Measurements from ENCODE around the gene FGF3.

- TF ChIP-seq CTCF (IDR thresholded peaks at IDR 0.05), result no peak
- no peak for TF ChIP-seq EP300 (IDR thresholded peaks at IDR 0.05)
- no peak for TF ChIP-seq POLR2A (IDR thresholded peaks at IDR 0.05)
- no peak for TF ChIP-seq POLR2AphosphoS5 (IDR thresholded peaks at IDR 0.05)
Observed at GRCh38 chr11:69807106-69807815, 12.0 kb downstream of the FGF3 start.

Measured in stomach (tissue), 4 donors.